WTC11 (cell line): Measurements from ENCODE around the gene GPR27. TPM values are rescaled to one million over a fixed set of nuclear protein-coding genes. Genes with fewer than 3 reads are reported as not detected.

Source experiments
- ATAC-seq: fragments of 200-7000 bp; cut with Tn5 transposase; 2 replicates; pipeline ENCODE4 v1.10.0; 2021; ENCODE audit warnings: mild to moderate bottlenecking, moderate library complexity
- CTCF ChIA-PET: fragments of 300-600 bp; sonication (Branson Sonifier 250); formaldehyde crosslinking; loops from one replicate; lab custom pipeline; 2021; ENCODE audit warnings: antibody characterized with exemption; lab: Charles Lee
- POLR2A ChIA-PET: fragments of 350-600 bp; sonication (Branson Sonifier 250); formaldehyde crosslinking; loops from one replicate; lab custom pipeline; 2021; ENCODE audit warnings: antibody characterized with exemption; lab: Charles Lee
- DNase-seq: peaks from one replicate; pipeline ENCODE4 v3.0.0; 2021; ENCODE audit warnings: low spot score
- H3K27ac Mint-ChIP-seq: 2 replicates; pipeline ENCODE4 v1.8.0; 2021; ENCODE audit warnings: mixed read lengths
- H3K27me3 Mint-ChIP-seq: 2 replicates; pipeline ENCODE4 v1.8.0; 2021; ENCODE audit warnings: low read depth, mild to moderate bottlenecking, moderate library complexity, mixed read lengths
- H3K36me3 Mint-ChIP-seq: 2 replicates; pipeline ENCODE4 v1.8.0; 2021; ENCODE audit warnings: mixed read lengths
- H3K4me1 Mint-ChIP-seq: 2 replicates; pipeline ENCODE4 v1.8.0; 2022; ENCODE audit warnings: mixed read lengths
- H3K4me3 Mint-ChIP-seq: 2 replicates; pipeline ENCODE4 v1.8.0; 2021; ENCODE audit warnings: mild to moderate bottlenecking, moderate library complexity, mixed read lengths
- H3K9me3 Mint-ChIP-seq: 2 replicates; pipeline ENCODE4 v1.8.0; 2021; ENCODE audit warnings: mixed read lengths
- ATF1 ChIP-seq: sonication (generic); formaldehyde crosslinking; IDR thresholded peaks from 2 replicates; pipeline ENCODE4 v1.8.1; 2023; ENCODE audit warnings: mild to moderate bottlenecking, moderate library complexity, missing genetic modification reagents
- CREB1 ChIP-seq: sonication (generic); formaldehyde crosslinking; IDR thresholded peaks from 2 replicates; pipeline ENCODE4 v1.8.0; 2023; ENCODE audit warnings: mild to moderate bottlenecking, missing genetic modification reagents
- CREM ChIP-seq: sonication (generic); formaldehyde crosslinking; IDR thresholded peaks from 2 replicates; pipeline ENCODE4 v1.8.1; 2022; ENCODE audit warnings: mild to moderate bottlenecking, missing genetic modification reagents, moderate library complexity
- E2F4 ChIP-seq: sonication (generic); formaldehyde crosslinking; IDR thresholded peaks from 2 replicates; pipeline ENCODE4 v1.8.1; 2022; ENCODE audit warnings: low read depth, mild to moderate bottlenecking, moderate library complexity, missing genetic modification reagents, borderline replicate concordance
- ETV6 ChIP-seq: sonication (generic); formaldehyde crosslinking; IDR thresholded peaks from 2 replicates; pipeline ENCODE4 v1.8.1; 2022; ENCODE audit warnings: mild to moderate bottlenecking, missing genetic modification reagents
- FOXK1 ChIP-seq: sonication (generic); formaldehyde crosslinking; IDR thresholded peaks from 2 replicates; pipeline ENCODE4 v1.8.0; 2022; ENCODE audit warnings: mild to moderate bottlenecking, moderate library complexity, missing genetic modification reagents
- GABPB1 ChIP-seq: sonication (generic); formaldehyde crosslinking; IDR thresholded peaks from 2 replicates; pipeline ENCODE4 v1.8.1; 2023; ENCODE audit warnings: mild to moderate bottlenecking, missing genetic modification reagents
- GRHL2 ChIP-seq: fragments of 250-450 bp; sonication (Bioruptor Pico); IDR thresholded peaks from 2 replicates; pipeline ENCODE4 v1.8.0; 2022; ENCODE audit warnings: mild to moderate bottlenecking, moderate library complexity; ENCODE audit not compliant: insufficient replicate concordance, severe bottlenecking
- GTF2I ChIP-seq: fragments of 250-450 bp; sonication (Bioruptor Pico); conservative IDR thresholded peaks from 2 replicates; pipeline ENCODE4 v1.4.0; 2021; ENCODE audit warnings: mild to moderate bottlenecking
- MXD4 ChIP-seq: fragments of 250-450 bp; sonication (Bioruptor Pico); IDR thresholded peaks from 2 replicates; pipeline ENCODE4 v1.8.0; 2021; ENCODE audit warnings: mild to moderate bottlenecking, moderate library complexity, borderline replicate concordance
- NFE2L1 ChIP-seq: sonication (generic); formaldehyde crosslinking; IDR thresholded peaks from 2 replicates; pipeline ENCODE4 v1.8.1; 2023; ENCODE audit warnings: missing genetic modification reagents
- RORB ChIP-seq: fragments of 250-450 bp; sonication (Bioruptor Pico); IDR thresholded peaks from 2 replicates; pipeline ENCODE4 v1.9.0; 2021; ENCODE audit warnings: mild to moderate bottlenecking
- SMAD3 ChIP-seq: sonication (generic); formaldehyde crosslinking; IDR thresholded peaks from 2 replicates; pipeline ENCODE4 v1.8.0; 2022; ENCODE audit warnings: missing genetic modification reagents, mild to moderate bottlenecking, borderline replicate concordance
- TEAD1 ChIP-seq: sonication (generic); formaldehyde crosslinking; IDR thresholded peaks from 2 replicates; pipeline ENCODE4 v1.8.0; 2022; ENCODE audit warnings: mild to moderate bottlenecking, missing genetic modification reagents
- USF1 ChIP-seq: sonication (generic); formaldehyde crosslinking; IDR thresholded peaks from 2 replicates; pipeline ENCODE4 v1.8.0; 2022; ENCODE audit warnings: mild to moderate bottlenecking, missing genetic modification reagents
- ZNF138 ChIP-seq: sonication (generic); formaldehyde crosslinking; conservative IDR thresholded peaks from 2 replicates; pipeline ENCODE4 v1.8.1; 2022; ENCODE audit warnings: mild to moderate bottlenecking, moderate library complexity, missing genetic modification reagents
- ZNF219 ChIP-seq: sonication (generic); formaldehyde crosslinking; IDR thresholded peaks from 2 replicates; pipeline ENCODE4 v1.8.0; 2023; ENCODE audit warnings: missing genetic modification reagents, mild to moderate bottlenecking, borderline replicate concordance
- ZNF317 ChIP-seq: sonication (generic); formaldehyde crosslinking; IDR thresholded peaks from 2 replicates; pipeline ENCODE4 v1.8.1; 2023; ENCODE audit warnings: low read depth, mild to moderate bottlenecking, moderate library complexity, missing genetic modification reagents, borderline replicate concordance
- ZNF416 ChIP-seq: fragments of 250-450 bp; sonication (Bioruptor Pico); IDR thresholded peaks from 2 replicates; pipeline ENCODE4 v1.9.0; 2021; ENCODE audit warnings: mild to moderate bottlenecking, inconsistent platforms
- total RNA-seq: library from RNA; stranded (reverse); gene quantifications from 3 replicates; pipeline ENCODE4 v1.2.3, GENCODE V29; 2021
- TF ChIP-seq, protein P1 (sequence below): sonication (generic); formaldehyde crosslinking; IDR thresholded peaks from 2 replicates; pipeline ENCODE4 v1.8.0; 2022; ENCODE audit warnings: mild to moderate bottlenecking, missing genetic modification reagents
- TF ChIP-seq, protein P2 (sequence below): sonication (generic); formaldehyde crosslinking; IDR thresholded peaks from 2 replicates; pipeline ENCODE4 v1.8.1; 2023; ENCODE audit warnings: mild to moderate bottlenecking, missing genetic modification reagents, moderate library complexity

Gene GPR27
- total RNA-seq, 1 experiment from 2014 or later = 16.4 TPM

- ChIA-PET POLR2A (no interaction called here), CTCF (no interaction called here)
- Mint-ChIP-seq H3K4me1 (peaks cover 8% of the 10 kb centered on the region), H3K27ac (no peak overlapping the region), H3K9me3 (peaks cover 4% of the 10 kb centered on the region), H3K36me3 (no peaks in the 10 kb centered on the region), H3K4me3 (no peak overlapping the region), H3K27me3 (peaks cover 21% of the 10 kb centered on the region)
- DNase-seq = no peak
- TF ChIP-seq ZNF138 (no peak), CREB1 (CRISPR knock-in tag) (no peak), GTF2I (CRISPR knock-in tag) (no peak)
- no peak for ATAC-seq
Measured at GRCh38 chr3:71760140-71760539, 6.5 kb downstream of the GPR27 start.

DNA sequence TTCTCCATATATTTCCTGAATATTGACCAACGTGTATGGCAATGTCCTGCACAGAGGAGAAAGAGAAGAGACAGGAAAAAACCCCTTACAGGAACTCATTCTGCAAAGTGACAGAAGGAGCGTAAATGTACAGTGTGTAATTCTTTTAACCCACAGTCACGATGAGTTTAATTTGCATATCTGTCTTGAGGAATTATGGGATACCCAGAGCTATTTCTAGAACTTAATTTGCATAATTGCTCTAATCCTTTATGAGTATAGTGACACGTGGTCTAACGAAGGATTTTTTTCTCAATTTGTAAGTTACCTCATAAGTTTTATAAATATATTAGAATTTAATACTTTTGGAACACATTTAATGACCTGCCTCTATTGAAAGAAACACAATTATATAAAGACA, 9.8 kb downstream of the GPR27 start:
- POLR2A ChIA-PET = no interaction called here
- H3K27ac Mint-ChIP-seq = no peak overlapping the region
- H3K4me3 Mint-ChIP-seq = no peak overlapping the region
- H3K36me3 Mint-ChIP-seq = no peaks in the 10 kb centered on the region
- no peak for TF ChIP-seq ZNF219 (CRISPR knock-in tag)
- TF ChIP-seq, protein P1, sequence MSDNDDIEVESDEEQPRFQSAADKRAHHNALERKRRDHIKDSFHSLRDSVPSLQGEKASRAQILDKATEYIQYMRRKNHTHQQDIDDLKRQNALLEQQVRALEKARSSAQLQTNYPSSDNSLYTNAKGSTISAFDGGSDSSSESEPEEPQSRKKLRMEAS (CRISPR knock-in tag) = no peak
- TF ChIP-seq ZNF317 (CRISPR knock-in tag) = no peak
- TF ChIP-seq ATF1 (CRISPR knock-in tag) = no peak
- no peak for TF ChIP-seq RORB (CRISPR knock-in tag)
- no peak for TF ChIP-seq ZNF416 (CRISPR knock-in tag)
- TF ChIP-seq MXD4 (CRISPR knock-in tag) = no peak
- TF ChIP-seq, protein P2, sequence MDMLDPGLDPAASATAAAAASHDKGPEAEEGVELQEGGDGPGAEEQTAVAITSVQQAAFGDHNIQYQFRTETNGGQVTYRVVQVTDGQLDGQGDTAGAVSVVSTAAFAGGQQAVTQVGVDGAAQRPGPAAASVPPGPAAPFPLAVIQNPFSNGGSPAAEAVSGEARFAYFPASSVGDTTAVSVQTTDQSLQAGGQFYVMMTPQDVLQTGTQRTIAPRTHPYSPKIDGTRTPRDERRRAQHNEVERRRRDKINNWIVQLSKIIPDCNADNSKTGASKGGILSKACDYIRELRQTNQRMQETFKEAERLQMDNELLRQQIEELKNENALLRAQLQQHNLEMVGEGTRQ = no peak
- TF ChIP-seq CREB1 (CRISPR knock-in tag) = no peak
- no peak for TF ChIP-seq CREM (CRISPR knock-in tag)
- TF ChIP-seq E2F4 (CRISPR knock-in tag) = no peak
- no peak for TF ChIP-seq FOXK1 (CRISPR knock-in tag)
- CTCF ChIA-PET = no interaction called here
- DNase-seq (no peak), ATAC-seq (no peak)
- H3K9me3 Mint-ChIP-seq = peaks cover 4% of the 10 kb centered on the region
- peaks cover 8% of the 10 kb centered on the region for H3K27me3 Mint-ChIP-seq
- H3K4me1 Mint-ChIP-seq = peaks cover 6% of the 10 kb centered on the region

- H3K4me3 Mint-ChIP-seq = no peak overlapping the region
- no peaks in the 10 kb centered on the region for H3K9me3 Mint-ChIP-seq
- H3K4me1 Mint-ChIP-seq = peaks cover 42% of the 10 kb centered on the region
- ChIA-PET CTCF (no interaction called here), POLR2A (no interaction called here)
- no peak for TF ChIP-seq GRHL2 (CRISPR knock-in tag)
- no peak for TF ChIP-seq ETV6 (CRISPR knock-in tag)
- no peak for TF ChIP-seq SMAD3 (CRISPR knock-in tag)
- TF ChIP-seq TEAD1 (CRISPR knock-in tag) = no peak
- no peak for TF ChIP-seq GABPB1 (CRISPR knock-in tag)
- TF ChIP-seq USF1 (CRISPR knock-in tag) = no peak
- no peak for TF ChIP-seq NFE2L1
- H3K36me3 Mint-ChIP-seq = no peaks in the 10 kb centered on the region
- ATAC-seq (no peak), DNase-seq (no peak)
- H3K27ac Mint-ChIP-seq = no peak overlapping the region
- peaks cover 28% of the 10 kb centered on the region for H3K27me3 Mint-ChIP-seq
Measured at GRCh38 chr3:71771126-71771525, 17.5 kb downstream of the GPR27 start.
